Measurements from ENCODE around the gene PAIP2.

GRCh38 chr5:139383275-139383992, 41.8 kb downstream of the PAIP2 start, which contains the start of gene SLC23A1:
- no peak for TF ChIP-seq CTCF (IDR thresholded peaks at IDR 0.05 in 8 of 11, conservative IDR thresholded peaks at IDR 0.05 in 3 of 11)
- no peak for TF ChIP-seq POLR2A (IDR thresholded peaks at IDR 0.05)
- TF ChIP-seq POLR2AphosphoS5 (IDR thresholded peaks at IDR 0.05), result no peak
